GM10248 (cell line): Measurements from ENCODE around the gene TRIM31.
"Not testable (repeated sequence)": the region's sequence is repeated elsewhere in the genome, so short reads cannot be mapped to it uniquely, and the experiment has no call there.

ENCODE experiments used
- CTCF ChIA-PET: fragments of 300-600 bp; sonication (Branson Sonifier 250); formaldehyde crosslinking; extraction: SDS; loops from one replicate; lab custom pipeline; 2021; ENCODE audit warnings: antibody characterized with exemption; lab: Yijun Ruan, JAX
- POLR2A ChIA-PET: fragments of 350-650 bp; sonication (Branson Sonifier 250); formaldehyde crosslinking; extraction: SDS; loops from one replicate; lab custom pipeline; 2020; ENCODE audit warnings: antibody characterized with exemption; lab: Yijun Ruan, JAX
- DNase-seq: peaks from one replicate; pipeline ENCODE4 v3.0.0; 2012; ENCODE audit errors: extremely low spot score
- CTCF ChIP-seq: IDR thresholded peaks from 2 replicates; pipeline ENCODE4 v1.5.1; 2012; ENCODE audit warnings: mild to moderate bottlenecking, low read depth; ENCODE audit errors: extremely low read depth, missing control alignments, control extremely low read depth

The TRIM31 gene

GRCh38 chr6:30149234-30149633 is 36.3 kb upstream of the TRIM31 start:
- DNase-seq = no peak
- no peak for TF ChIP-seq CTCF
- CTCF ChIA-PET = interaction anchor here (1.0 to 1.2 kb wide), 2 partner anchors 18 to 46 kb away, joined by 4 read pairs; no protein-coding TSS in a partner anchor
- POLR2A ChIA-PET = no interaction called here

GRCh38 chr6:30147096-30147495 is 34.2 kb upstream of the TRIM31 start:
- TF ChIP-seq CTCF = no peak
- ChIA-PET CTCF (interaction anchor here (0.9 to 8.6 kb wide), 4 partner anchors 11 to 72 kb away, joined by 3 to 67 read pairs (median 4); partner anchors contain the start of gene TRIM40), POLR2A (no interaction called here)
- no peak for DNase-seq

GRCh38 chr6:30145818-30146217 is 32.9 kb upstream of the TRIM31 start:
- CTCF ChIA-PET = interaction anchor here (8.6 kb wide), 1 partner anchor 14 kb away, joined by 67 read pairs; no protein-coding TSS in a partner anchor
- no peak for DNase-seq
- TF ChIP-seq CTCF = no peak
- POLR2A ChIA-PET = no interaction called here

- DNase-seq = no peak
- ChIA-PET POLR2A (no interaction called here), CTCF (interaction anchor here (8.6 kb wide), 1 partner anchor 13 kb away, joined by 67 read pairs; no protein-coding TSS in a partner anchor)
- no peak for TF ChIP-seq CTCF
Observed at GRCh38 chr6:30144811-30145210, 31.9 kb upstream of the TRIM31 start.

GRCh38 chr6:30143780-30144179 is 30.9 kb upstream of the TRIM31 start:
- ChIA-PET POLR2A (no interaction called here), CTCF (interaction anchor here (1.1 to 8.6 kb wide), 3 partner anchors 12 to 215 kb away, joined by 3 to 67 read pairs (median 5); no protein-coding TSS in a partner anchor)
- no peak for TF ChIP-seq CTCF
- DNase-seq = no peak

- no peak for TF ChIP-seq CTCF
- ChIA-PET POLR2A (no interaction called here), CTCF (interaction anchor here (1.1 to 8.6 kb wide), 3 partner anchors 11 to 216 kb away, joined by 3 to 67 read pairs (median 5); no protein-coding TSS in a partner anchor)
- no peak for DNase-seq
Observed at GRCh38 chr6:30142665-30143064, 29.8 kb upstream of the TRIM31 start.

GRCh38 chr6:30140240-30140639 is 27.4 kb upstream of the TRIM31 start:
- POLR2A ChIA-PET, DNase-seq: not testable (repeated sequence)
- CTCF ChIA-PET = interaction anchor here (8.6 kb wide), 1 partner anchor 8 kb away, joined by 67 read pairs; no protein-coding TSS in a partner anchor
